SIG-M5 treated with dmso at 0.1 percent for 504 hours (cell line): Measurements from ENCODE around the gene KHDRBS2.

Experiments
- DNase-seq: peaks from one replicate; lab custom pipeline; 2025; ENCODE audit not compliant: unreplicated experiment; lab: John Stamatoyannopoulos, UW

Gene KHDRBS2

DNA sequence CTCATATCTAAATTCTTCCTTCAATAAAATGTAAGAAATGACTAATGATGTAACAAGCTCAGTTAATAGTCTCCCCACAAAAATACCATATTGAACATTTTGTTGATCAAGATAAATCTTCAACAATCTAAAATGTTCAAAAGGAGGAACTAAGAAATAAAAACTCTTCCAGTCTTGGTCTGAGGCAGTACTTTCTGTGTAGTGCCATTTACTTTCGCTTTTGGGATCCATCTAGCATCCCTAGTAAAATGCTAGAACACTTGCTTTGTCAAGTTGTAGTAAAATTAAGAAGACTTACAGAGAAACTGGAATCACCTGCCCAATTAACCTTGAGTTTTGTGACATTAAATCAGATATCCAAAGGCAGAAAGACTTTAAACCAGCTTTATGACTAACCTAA lies 246.4 kb downstream of the KHDRBS2 start:
- no peak for DNase-seq

DNA sequence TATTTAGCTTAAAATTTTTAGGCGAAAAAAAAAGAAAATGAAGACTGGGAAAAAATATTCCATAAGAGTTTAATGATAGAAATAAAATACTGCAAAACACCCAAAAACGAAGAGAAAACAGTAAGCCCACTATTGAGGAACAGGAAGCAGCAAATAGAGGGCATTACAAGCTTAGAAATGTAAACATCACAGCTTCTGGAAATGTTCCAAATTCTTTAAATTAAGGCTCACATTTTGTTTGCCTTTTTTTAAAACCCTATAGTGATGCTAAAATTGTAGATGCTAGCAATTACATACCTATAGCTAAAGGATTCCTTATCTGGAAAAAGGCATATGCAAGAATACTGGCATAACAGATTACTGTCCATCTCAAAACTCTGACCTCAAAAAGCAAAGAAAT lies 248.6 kb downstream of the KHDRBS2 start:
- DNase-seq: no peak

DNA sequence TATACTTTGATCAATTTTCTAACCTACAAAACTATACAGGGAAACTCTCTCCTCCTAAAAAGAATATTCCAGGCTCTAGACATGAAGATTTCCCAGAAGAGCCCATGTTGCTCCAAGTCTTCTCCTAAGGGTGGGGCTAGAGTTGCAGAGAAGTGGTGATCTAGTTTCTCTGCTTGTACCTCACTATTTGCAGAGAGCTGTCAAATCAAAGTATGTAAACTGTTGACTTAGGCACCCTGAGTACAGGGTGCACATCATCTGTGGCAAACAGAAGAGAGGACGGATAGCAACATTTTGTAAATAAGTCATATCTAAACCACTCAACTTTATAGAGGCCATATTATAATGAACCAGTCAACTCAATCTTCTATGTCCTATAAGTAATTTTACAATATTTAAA lies 250.1 kb downstream of the KHDRBS2 start:
- DNase-seq: no peak

DNA sequence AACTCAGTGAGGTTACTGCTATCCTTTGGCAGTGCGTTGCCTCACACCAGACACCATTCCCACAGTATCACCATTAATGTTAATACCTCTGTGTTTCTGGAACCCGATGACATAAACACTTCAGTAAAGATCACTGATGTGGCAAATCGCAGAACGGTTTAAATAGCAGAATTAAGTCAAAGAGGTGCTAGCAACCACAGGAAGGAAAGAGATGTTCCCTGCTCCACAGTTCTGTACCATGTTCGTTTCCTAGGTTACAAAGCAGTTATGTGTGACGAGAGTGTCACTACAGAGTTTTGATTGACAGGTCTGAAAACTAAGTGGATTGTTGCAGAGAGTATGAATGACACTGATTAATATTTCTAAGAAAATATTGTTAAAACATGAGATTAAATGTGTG lies 272.3 kb downstream of the KHDRBS2 start:
- no peak for DNase-seq

- DNase-seq: no peak
Observed at GRCh38 chr6:62009445-62009844, 276.6 kb downstream of the KHDRBS2 start.

DNA sequence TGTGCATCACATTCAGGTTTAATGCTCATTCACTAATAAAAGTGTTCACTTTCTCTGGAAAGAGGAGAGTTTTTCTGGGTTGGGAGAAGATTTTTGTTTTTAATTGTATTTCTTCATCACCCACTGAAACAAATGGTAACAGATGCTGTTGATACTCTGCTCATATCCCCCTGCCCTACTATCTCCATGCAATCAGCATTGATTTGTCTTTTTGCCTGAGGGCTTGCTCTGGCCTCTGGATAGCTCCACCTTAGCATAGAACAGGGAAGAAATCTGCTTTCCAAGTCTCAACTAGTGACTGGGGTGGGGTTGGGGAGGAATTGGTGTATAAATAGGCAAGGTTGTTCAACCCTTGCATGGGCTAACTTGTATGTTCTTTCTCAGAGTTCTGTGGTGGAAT lies 296.4 kb downstream of the KHDRBS2 start:
- DNase-seq: no peak

- DNase-seq: no peak
Observed at GRCh38 chr6:61980622-61981021, 305.4 kb downstream of the KHDRBS2 start.

DNA sequence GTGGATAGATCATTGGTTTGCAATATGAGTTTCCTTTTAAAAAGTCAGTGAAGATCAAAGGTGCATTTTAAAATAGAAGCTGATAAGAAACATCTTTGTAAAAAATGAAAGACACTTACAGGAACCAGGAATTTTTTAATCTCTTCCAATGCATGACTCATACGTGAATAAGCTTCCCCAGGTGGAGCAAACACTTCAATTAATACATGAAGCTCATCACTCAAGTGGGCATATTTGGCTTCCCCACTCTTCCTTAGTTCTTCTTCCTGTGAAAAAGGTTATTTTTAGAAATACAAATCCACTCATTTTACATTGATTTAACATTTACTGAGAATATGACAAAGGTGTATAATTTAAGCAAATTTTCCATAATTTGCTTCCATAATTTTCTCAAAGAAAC lies 308.1 kb downstream of the KHDRBS2 start:
- DNase-seq: no peak

DNA sequence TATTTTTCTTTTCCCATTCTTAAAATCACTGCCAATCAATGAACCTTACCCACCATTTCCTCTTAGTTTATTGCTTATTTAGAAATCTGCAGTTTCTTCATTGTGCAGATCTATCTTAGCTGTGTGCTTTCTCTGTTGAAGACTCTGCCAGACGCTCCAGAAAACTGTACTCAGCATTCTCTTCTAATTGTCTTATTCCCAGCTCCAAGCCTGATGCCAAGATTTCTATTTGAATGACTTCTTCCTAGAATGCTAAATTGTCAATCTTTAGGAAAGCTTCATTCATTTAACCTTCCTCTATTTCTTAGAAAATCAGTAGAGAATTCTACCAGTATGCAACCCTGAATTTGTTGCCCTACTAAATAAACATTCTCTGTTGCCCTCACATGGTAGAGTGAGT lies 308.9 kb downstream of the KHDRBS2 start:
- DNase-seq: no peak

DNA sequence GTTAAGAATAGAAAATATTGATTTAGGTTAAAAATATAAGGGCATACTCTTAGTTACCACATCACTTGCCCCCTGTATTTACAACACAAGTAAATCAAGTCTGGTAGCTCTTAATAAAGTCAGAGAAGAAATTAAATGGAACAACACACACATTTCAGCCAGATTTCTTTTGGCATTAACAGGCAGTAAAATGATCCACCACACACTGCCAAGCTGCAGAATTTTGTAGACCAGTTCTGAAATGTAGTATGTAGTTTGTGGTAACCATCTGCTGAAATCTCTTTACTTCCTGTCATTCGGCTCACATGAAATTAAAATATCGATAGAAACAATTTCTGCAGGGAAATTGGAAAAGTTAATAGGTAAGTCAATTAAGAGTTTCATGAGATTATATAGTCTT lies 326.8 kb downstream of the KHDRBS2 start:
- no peak for DNase-seq

DNA sequence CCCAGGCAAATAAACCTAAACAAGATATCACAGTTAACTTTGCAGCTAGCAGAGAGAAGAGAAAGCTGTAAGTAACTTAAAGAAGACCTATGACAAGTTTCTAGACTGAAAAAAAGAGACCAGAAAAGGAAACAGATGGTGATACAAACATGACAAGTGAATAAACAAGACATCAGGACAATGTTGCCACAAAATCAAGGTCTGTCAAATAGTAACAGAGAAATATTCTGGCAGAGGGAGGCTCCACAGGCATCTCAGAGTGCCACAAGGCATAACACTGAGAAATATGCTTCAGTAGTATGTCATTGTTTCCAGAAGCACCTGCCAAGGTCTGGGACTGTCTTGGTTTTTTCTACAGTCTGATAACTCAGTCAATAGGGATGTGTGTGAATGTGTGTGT lies 332.2 kb downstream of the KHDRBS2 start:
- DNase-seq: no peak

- no peak for DNase-seq
Observed at GRCh38 chr6:61951586-61951985, 334.4 kb downstream of the KHDRBS2 start.

GRCh38 chr6:61950811-61951210 lies 335.2 kb downstream of the KHDRBS2 start:
- no peak for DNase-seq

- DNase-seq: no peak
Observed at GRCh38 chr6:61949971-61950370, 336.1 kb downstream of the KHDRBS2 start.

- DNase-seq: no peak
Observed at GRCh38 chr6:61949161-61949560, 336.9 kb downstream of the KHDRBS2 start.

DNA sequence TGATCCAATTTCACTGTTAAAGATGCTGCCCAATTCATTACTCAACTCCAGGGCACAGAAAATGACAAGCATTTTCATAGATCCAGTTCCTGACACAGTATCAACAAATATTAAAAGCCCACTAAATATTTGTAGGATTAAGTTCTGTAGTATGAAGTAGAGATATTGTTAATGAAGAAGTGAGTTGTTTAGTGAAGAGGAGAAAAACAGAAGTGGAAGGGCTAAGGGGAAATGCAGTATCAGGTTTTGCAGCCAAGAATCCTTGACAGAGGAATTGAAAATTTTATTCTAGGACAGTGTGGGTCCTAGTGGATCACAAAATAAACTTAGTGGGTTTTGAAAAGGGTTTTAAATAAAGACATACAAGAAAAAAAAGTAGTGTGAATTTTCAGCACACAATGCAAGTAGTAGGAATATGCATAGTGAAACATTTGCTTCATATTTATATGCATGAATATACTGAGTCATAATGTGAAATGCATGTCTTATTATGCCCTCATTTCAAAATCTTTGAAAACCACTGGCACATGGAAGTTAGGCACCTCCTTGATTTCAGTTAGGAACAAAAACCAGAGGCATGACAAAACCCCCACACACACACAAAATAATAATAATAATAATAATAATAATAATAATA lies 338.6 kb downstream of the KHDRBS2 start:
- DNase-seq: no peak

- DNase-seq: no peak
Observed at GRCh38 chr6:61940919-61941318, 345.1 kb downstream of the KHDRBS2 start.

DNA sequence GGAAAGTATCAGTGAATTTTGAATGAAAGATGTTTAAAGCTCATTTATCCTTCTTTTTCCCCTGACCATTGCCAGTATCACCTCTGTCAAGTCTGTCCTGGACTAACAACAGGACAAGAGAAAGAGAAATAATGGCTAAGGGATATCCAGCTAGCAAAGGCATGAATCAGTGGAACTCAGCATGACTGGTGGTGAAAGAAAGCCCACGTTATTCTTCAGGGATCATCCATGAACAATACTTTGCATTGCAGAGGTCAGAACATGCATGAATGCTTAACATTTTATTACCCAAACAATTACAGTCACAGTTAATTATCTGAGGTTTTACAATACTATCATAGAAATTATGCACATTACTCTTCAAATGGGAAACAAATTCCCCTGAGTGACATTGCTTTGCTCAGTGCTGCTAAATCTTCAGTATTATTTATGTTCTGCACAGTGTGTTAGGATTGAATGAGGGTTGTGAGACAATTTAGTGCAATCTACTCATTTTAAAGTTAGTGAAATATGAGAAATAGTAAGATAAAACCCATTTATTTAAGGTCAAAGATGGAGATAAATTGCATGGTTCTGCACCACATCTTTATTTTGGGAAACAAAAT lies 350.7 kb downstream of the KHDRBS2 start:
- no peak for DNase-seq

DNA sequence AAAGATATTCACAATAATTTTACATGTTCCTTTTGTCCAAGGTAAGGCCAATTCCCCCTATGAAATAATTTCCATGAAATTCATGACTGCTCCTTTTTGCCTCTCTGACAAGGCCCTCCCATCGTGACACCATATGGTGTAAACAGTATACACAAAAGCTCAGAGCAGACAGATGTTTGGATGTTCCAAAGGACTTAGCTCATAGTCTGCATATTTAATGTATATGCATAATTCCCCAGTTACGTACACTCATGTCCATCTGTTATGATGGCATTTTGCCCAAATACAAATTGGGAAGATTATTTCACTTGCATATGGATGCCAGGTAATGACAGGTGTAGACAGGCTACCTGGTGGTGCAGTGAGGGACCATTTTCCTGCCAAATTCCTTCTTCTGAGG lies 376.5 kb downstream of the KHDRBS2 start:
- no peak for DNase-seq

- no peak for DNase-seq
Observed at GRCh38 chr6:61901748-61902147, 384.3 kb downstream of the KHDRBS2 start.

GRCh38 chr6:61894536-61894935 lies 391.5 kb downstream of the KHDRBS2 start:
- no peak for DNase-seq

- no peak for DNase-seq
Observed at GRCh38 chr6:61887423-61887822, 398.6 kb downstream of the KHDRBS2 start.

DNA sequence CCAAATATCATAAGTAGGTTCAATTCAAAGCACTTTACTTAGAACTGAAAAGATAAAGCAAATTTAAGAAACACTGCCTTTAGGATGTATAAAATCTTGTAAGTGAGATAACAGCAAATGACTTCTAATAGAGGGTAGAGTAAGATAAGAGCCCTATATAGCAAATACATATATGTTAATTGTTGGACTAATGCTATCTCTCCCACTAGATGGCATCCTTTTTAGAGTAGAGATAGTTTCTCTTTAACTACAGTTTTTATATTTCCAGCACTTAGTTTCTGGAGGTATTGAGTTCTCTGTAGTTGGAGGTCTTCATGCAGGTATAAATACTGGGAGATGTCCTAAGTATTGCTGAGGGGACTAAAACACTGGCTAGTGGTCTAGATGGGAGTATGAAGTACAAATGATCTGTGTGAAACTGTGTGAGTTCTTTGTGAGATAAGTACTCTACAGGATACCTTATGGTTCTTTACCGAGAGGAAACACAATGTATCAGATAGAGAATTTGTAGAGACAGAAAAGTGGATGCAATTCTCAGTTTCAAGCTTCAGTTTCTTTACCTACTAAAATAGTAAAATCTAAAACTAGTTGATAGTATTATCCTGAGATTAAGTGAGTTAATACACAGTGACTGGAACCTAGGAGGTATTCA lies 399.3 kb downstream of the KHDRBS2 start:
- no peak for DNase-seq
